GM18951 (cell line): ENCODE results near the gene PSMC4.

Source experiments
- POLR2A ChIP-seq: IDR thresholded peaks from 4 replicates; pipeline ENCODE4 v1.6.1; 2011; ENCODE audit warnings: mild to moderate bottlenecking; ENCODE audit not compliant: insufficient read length, insufficient read depth; ENCODE audit errors: extremely low read depth
- in situ Hi-C: fragments of 300-500 bp; cut with MboI; formaldehyde crosslinking; loops from one replicate; pipeline ENCODE4 v1.12.0; 2022; ENCODE audit warnings: low sequenced_read_pairs, mixed read lengths, inconsistent platforms; ENCODE audit not compliant: unreplicated experiment

Gene PSMC4

GRCh38 chr19:40025938-40026596, 55.1 kb downstream of the PSMC4 start:
- in situ Hi-C loops = no loop called here
- TF ChIP-seq POLR2A = no peak

- no peak for TF ChIP-seq POLR2A
- in situ Hi-C loops = no loop called here
These were observed 55.6 kb downstream of the PSMC4 start for GRCh38 chr19:40026597-40026970.
